ENCODE results near the gene PLCB4. TPM values are rescaled to one million over a fixed set of nuclear protein-coding genes. Genes with fewer than 3 reads are reported as not detected.

PLCB4 gene
- polyA plus RNA-seq, 3 donors = not detected

GRCh38 chr20:9112541-9113515 is 43.9 kb downstream of the PLCB4 start:
- Histone ChIP-seq H3K4me2 (replicated peaks; ENCODE audit: extremely low read depth, low read length, poor library complexity, severe bottlenecking) (no peak overlapping the region), H2AFZ (ENCODE audit: insufficient read depth, low read depth, low read length, poor library complexity, severe bottlenecking) (no peak overlapping the region), H3K79me2 (ENCODE audit: insufficient read depth, low read length) (no peaks in the 10 kb centered on the region), H3K4me3 (replicated peaks in 1 of 3; ENCODE audit: low read depth in 2 of 3, low read length in 3 of 3) (no peak overlapping the region), H3K27me3 (ENCODE audit: control insufficient read depth in 2 of 2, insufficient read depth in 2 of 2, low read length in 2 of 2) (no peaks in the 10 kb centered on the region), H3K9me3 (replicated peaks in 1 of 2; ENCODE audit: control insufficient read depth in 1 of 2, insufficient read depth in 1 of 2, low read length in 2 of 2) (no peaks in the 10 kb centered on the region), H3K9ac (ENCODE audit: insufficient read depth, low read length, poor library complexity, severe bottlenecking) (no peak overlapping the region), H3K4me1 (ENCODE audit: control insufficient read depth in 1 of 2, insufficient read depth in 2 of 2, low read length in 2 of 2) (no peaks in the 10 kb centered on the region), H4K20me1 (ENCODE audit: insufficient read depth, low read length) (no peaks in the 10 kb centered on the region), H3K36me3 (replicated peaks in 1 of 2; ENCODE audit: control insufficient read depth in 1 of 2, insufficient read depth in 2 of 2, low read length in 2 of 2) (no peaks in the 10 kb centered on the region), H3K27ac (ENCODE audit: low read depth in 1 of 2, low read length in 2 of 2) (no peak overlapping the region)
- no peak overlapping the region for H3K27ac Mint-ChIP-seq
- intact Hi-C loops (cut with micrococcal nuclease) = no loop called here
- no peaks in the 10 kb centered on the region for H3K36me3 Mint-ChIP-seq
- no peaks in the 10 kb centered on the region for H3K9me3 Mint-ChIP-seq
- no peak overlapping the region for H3K4me3 Mint-ChIP-seq
- DNase-seq = no peak
- H3K4me1 Mint-ChIP-seq = no peaks in the 10 kb centered on the region
- TF ChIP-seq CTCF (IDR thresholded peaks at IDR 0.05) = no peak
- WGBS (ENCODE audit: insufficient coverage) = no CpG with 5 or more reads among the region's 6 CpGs
- H3K27me3 Mint-ChIP-seq (ENCODE audit: low read depth in 3 of 3) = no peaks in the 10 kb centered on the region

- no peaks in the 10 kb centered on the region for H3K36me3 ChIP-seq (replicated peaks in 1 of 2; ENCODE audit: control insufficient read depth in 1 of 2, insufficient read depth in 2 of 2, low read length in 2 of 2)
- no peaks in the 10 kb centered on the region for H3K27me3 ChIP-seq (ENCODE audit: control insufficient read depth in 2 of 2, insufficient read depth in 2 of 2, low read length in 2 of 2)
- no peak overlapping the region for H3K9ac ChIP-seq (ENCODE audit: insufficient read depth, low read length, poor library complexity, severe bottlenecking)
- no peak overlapping the region for H3K4me3 ChIP-seq (replicated peaks in 1 of 3; ENCODE audit: low read depth in 2 of 3, low read length in 3 of 3)
- no peak overlapping the region for H2AFZ ChIP-seq (ENCODE audit: insufficient read depth, low read depth, low read length, poor library complexity, severe bottlenecking)
- no peaks in the 10 kb centered on the region for H3K9me3 ChIP-seq (replicated peaks in 1 of 2; ENCODE audit: control insufficient read depth in 1 of 2, insufficient read depth in 1 of 2, low read length in 2 of 2)
- intact Hi-C loops (cut with micrococcal nuclease) = no loop called here
- Mint-ChIP-seq H3K9me3 (no peaks in the 10 kb centered on the region), H3K27me3 (ENCODE audit: low read depth in 3 of 3) (no peaks in the 10 kb centered on the region), H3K27ac (no peak overlapping the region), H3K36me3 (no peaks in the 10 kb centered on the region), H3K4me3 (no peak overlapping the region), H3K4me1 (peaks cover 1% of the 10 kb centered on the region)
- no peak for DNase-seq
- H3K79me2 ChIP-seq (ENCODE audit: insufficient read depth, low read length) = no peaks in the 10 kb centered on the region
- no peaks in the 10 kb centered on the region for H4K20me1 ChIP-seq (ENCODE audit: insufficient read depth, low read length)
- no peak overlapping the region for H3K27ac ChIP-seq (ENCODE audit: low read depth in 1 of 2, low read length in 2 of 2)
- TF ChIP-seq CTCF (IDR thresholded peaks at IDR 0.05) = no peak
- H3K4me1 ChIP-seq (ENCODE audit: control insufficient read depth in 1 of 2, insufficient read depth in 2 of 2, low read length in 2 of 2) = no peaks in the 10 kb centered on the region
- no peak overlapping the region for H3K4me2 ChIP-seq (replicated peaks; ENCODE audit: extremely low read depth, low read length, poor library complexity, severe bottlenecking)
- 94% methylated on average over 2 of the region's 4 CpGs for WGBS (ENCODE audit: insufficient coverage)
Observed at GRCh38 chr20:9114709-9115108, 45.8 kb downstream of the PLCB4 start.

Data from CD14-positive monocyte (primary cell).